ENCODE measurements around the gene ARFIP2.

Gene ARFIP2

DNA sequence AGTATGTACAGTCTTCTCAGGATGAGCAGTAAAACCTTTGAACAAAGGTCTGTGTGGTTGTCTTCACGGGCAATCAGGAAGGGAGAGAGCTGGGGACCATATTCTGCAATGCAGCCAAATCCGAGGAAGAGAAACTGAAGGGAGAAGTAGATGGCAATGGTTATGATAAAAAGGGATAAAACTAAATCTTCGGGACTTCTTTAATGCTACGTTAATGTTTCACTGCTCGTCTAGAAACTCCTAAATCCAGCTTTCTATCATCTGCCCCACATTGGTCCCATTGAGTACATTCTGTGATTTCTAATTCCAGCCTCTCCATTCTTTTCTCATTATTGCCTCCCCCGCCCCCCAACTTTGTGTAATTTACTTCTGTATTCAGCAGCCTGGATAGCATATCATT, 1.9 kb upstream of the ARFIP2 start:
- H3K4me3 ChIP-seq (ENCODE audit: low read depth, low read length), result no peak overlapping the region
- no peak for DNase-seq (ENCODE audit: low read depth)
- TF ChIP-seq, protein P1, sequence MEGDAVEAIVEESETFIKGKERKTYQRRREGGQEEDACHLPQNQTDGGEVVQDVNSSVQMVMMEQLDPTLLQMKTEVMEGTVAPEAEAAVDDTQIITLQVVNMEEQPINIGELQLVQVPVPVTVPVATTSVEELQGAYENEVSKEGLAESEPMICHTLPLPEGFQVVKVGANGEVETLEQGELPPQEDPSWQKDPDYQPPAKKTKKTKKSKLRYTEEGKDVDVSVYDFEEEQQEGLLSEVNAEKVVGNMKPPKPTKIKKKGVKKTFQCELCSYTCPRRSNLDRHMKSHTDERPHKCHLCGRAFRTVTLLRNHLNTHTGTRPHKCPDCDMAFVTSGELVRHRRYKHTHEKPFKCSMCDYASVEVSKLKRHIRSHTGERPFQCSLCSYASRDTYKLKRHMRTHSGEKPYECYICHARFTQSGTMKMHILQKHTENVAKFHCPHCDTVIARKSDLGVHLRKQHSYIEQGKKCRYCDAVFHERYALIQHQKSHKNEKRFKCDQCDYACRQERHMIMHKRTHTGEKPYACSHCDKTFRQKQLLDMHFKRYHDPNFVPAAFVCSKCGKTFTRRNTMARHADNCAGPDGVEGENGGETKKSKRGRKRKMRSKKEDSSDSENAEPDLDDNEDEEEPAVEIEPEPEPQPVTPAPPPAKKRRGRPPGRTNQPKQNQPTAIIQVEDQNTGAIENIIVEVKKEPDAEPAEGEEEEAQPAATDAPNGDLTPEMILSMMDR (IDR thresholded peaks at IDR 0.05; ENCODE audit: low read depth, low read length, missing control alignments), result no peak

DNA sequence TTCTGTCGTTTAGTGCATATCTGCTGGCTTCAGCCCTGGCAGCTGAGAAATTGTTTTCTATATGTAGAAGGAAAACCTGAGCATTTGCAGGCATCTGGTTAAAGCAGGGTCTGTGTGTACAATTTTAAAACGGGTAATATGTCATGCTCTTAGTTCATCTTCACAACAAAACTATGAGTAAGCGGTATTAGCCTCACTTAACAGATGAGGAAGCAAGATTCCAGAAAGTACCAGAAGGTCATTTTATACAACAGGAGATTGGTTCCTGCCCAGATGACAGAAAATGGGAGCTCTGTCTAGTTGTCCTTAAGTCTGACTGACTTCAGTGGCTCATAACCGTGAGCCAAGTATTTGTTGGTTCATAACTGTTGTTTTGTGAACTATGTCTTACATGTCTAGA, 1.3 kb upstream of the ARFIP2 start:
- TF ChIP-seq, protein P1 (IDR thresholded peaks at IDR 0.05; ENCODE audit: low read depth, low read length, missing control alignments), result no peak
- no peak for DNase-seq (ENCODE audit: low read depth)
- H3K4me3 ChIP-seq (ENCODE audit: low read depth, low read length), result peak overlapping the region; percentile 98

DNA sequence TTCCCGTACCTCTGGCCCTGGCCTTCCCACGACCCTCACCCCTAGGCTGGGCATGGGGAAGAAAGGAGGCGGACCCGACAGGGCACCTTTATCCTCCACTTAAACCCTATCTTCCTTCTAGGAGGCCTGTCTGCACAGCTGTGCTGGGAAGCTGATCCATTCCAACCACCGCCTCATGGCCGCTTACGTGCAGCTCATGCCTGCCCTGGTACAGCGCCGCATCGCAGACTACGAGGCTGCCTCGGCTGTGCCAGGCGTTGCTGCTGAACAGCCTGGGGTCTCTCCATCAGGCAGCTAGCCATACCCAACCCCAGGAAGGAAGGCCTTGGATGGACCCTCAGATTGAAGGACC, 769 bp upstream of the ARFIP2 start:
- DNase-seq (ENCODE audit: low read depth), result no peak
- H3K4me3 ChIP-seq (ENCODE audit: low read depth, low read length), result peak overlapping the region; percentile 98
- TF ChIP-seq, protein P1 (IDR thresholded peaks at IDR 0.05; ENCODE audit: low read depth, low read length, missing control alignments), result no peak

DNA sequence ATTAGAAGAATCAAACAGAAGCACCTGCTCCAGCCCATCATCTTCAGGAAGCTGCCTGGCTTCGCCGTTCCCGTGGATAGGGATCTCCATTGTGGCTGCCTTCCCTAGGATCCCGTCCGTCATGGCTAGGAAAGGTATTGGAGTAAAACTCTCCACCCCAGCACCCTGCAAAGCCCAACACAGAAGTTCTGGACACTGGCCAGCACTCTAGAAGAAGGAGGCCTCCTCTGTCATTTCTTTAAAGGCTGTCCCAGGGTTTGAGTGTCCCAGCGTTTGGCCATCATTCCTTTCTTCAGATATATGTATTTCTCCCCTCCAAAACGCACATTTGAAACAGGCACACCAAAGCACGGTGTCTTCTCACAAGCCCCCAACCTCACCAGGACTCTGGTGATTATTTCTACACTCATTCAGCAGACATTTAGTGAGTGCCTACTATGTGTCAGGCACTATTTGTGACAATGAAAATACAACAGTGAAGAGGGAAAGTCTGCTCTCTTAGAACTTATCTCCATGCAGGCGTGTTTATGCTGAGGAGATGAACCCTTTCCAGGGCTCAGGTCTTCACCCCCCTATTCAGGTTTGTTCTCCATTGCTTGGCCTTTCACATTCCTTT, 724 bp downstream of the ARFIP2 start:
- peak overlapping the region; percentile 98 for H3K4me3 ChIP-seq (ENCODE audit: low read depth, low read length)
- TF ChIP-seq, protein P1 (IDR thresholded peaks at IDR 0.05; ENCODE audit: low read depth, low read length, missing control alignments), result no peak

DNA sequence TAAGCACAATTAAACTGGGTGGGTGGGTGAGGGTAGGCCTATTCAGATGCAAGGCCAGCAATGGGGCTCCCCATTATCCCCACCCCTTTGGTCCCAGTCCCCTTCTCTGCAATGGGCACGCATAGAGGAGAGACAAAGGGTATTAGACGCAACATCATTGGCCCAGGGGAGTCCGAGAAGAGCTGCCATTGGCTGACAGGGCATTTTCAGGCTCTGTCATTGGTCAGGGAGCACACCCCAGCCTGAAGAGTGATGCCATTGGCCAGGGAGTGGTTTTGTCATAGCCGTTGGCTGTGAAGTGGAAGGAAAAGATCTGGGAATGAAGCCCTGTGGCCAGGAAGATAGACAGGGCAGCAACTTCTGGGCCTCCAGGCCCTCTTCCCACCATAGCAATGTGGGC, 4.6 kb downstream of the ARFIP2 start:
- no peak overlapping the region for H3K4me3 ChIP-seq (ENCODE audit: low read depth, low read length)
- TF ChIP-seq, protein P1 (IDR thresholded peaks at IDR 0.05; ENCODE audit: low read depth, low read length, missing control alignments), result no peak
- DNase-seq (ENCODE audit: low read depth), result no peak

More for the DNA sequence above, 724 bp downstream of the ARFIP2 start:
- no peak for DNase-seq (ENCODE audit: low read depth)

DNA sequence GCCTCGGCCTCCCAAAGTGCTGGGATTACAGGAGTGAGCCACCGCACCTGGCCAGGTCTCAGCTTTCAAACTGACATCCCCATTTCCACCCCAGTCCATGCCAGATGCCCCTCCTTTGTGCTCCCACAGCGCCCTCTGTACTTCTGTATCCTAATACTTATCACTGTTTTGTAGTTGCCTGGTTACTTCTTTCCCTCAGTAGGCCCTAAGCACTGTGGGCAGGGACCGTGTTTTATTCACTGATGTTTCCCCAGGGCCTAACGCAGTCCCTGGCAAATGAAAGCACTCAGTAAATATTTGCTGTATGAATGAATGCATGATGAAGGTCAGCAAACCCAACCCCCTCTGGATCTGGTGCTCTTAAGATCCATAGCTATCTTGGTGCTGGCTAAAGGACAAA, 5.2 kb downstream of the ARFIP2 start:
- no peak overlapping the region for H3K4me3 ChIP-seq (ENCODE audit: low read depth, low read length)
- TF ChIP-seq, protein P1 (IDR thresholded peaks at IDR 0.05; ENCODE audit: low read depth, low read length, missing control alignments), result no peak
- DNase-seq (ENCODE audit: low read depth), result no peak

DNA sequence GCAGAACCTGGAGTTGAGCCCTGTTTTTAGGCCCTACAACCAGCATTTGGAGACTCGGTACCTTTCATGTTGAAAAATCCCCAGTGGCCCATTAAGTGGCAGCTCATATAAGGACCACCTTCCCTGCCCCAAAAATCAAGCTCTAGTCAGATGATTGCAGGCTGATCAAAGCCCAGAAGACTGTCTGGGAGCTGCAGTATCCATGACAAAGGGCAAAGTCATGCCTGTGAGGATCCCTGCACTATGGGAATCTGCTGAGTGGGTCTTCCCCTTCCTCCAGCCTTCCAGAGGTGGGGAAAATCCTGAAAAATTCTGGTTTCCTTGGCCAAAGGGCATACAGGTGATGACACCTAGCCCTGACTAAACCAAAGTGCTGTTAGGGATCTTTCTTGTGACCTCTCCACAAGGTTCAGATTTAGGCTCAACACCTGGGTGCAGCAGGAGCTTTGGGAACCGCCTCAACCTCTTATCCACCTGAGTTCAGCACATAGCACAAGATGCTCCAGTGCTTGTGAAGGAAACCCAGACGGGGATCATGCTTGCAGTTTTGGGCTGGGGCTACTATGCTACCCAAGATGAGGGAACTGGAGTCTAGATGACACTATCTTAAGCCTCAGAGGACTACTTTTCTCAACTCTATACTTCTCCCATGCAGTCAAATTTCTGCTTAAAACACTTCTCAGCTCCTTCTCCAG, 6.2 kb downstream of the ARFIP2 start:
- no peak overlapping the region for H3K4me3 ChIP-seq (ENCODE audit: low read depth, low read length)
- TF ChIP-seq, protein P1 (IDR thresholded peaks at IDR 0.05; ENCODE audit: low read depth, low read length, missing control alignments), result no peak
- DNase-seq (ENCODE audit: low read depth), result no peak
